Parathyroid adenoma (tissue), 2 donors: ENCODE measurements around the gene SLC6A13.

Experiments
- H2AFZ ChIP-seq: fragments of 300-600 bp; sonication (generic); one replicate; pipeline ENCODE4 v1.7.0; 2017; ENCODE audit warnings: antibody characterized with exemption, mild to moderate bottlenecking
- H3K27ac ChIP-seq: fragments of 300-600 bp; sonication (generic); one replicate; pipeline ENCODE4 v1.7.0; 2017
- H3K27me3 ChIP-seq: fragments of 300-600 bp; sonication (generic); one replicate; pipeline ENCODE4 v1.7.0; 2017; ENCODE audit warnings: low read length; ENCODE audit not compliant: control insufficient read depth, insufficient read depth
- H3K36me3 ChIP-seq: fragments of 300-600 bp; sonication (generic); one replicate; pipeline ENCODE4 v1.7.0; 2017; ENCODE audit warnings: low read length; ENCODE audit not compliant: control insufficient read depth, insufficient read depth
- H3K4me1 ChIP-seq: fragments of 300-600 bp; sonication (generic); one replicate; pipeline ENCODE4 v1.7.0; 2017; ENCODE audit warnings: control low read depth
- H3K4me2 ChIP-seq: fragments of 300-600 bp; sonication (generic); one replicate; pipeline ENCODE4 v1.7.0; 2017; ENCODE audit warnings: low read length
- H3K4me3 ChIP-seq: fragments of 300-600 bp; sonication (generic); one replicate; pipeline ENCODE4 v1.7.0; 2017; ENCODE audit warnings: low read depth, low read length
- H3K79me2 ChIP-seq: fragments of 300-600 bp; sonication (generic); one replicate; pipeline ENCODE4 v1.7.0; 2017; ENCODE audit warnings: control low read depth
- H3K9ac ChIP-seq: fragments of 300-600 bp; sonication (generic); one replicate; pipeline ENCODE4 v1.7.0; 2017; ENCODE audit warnings: mild to moderate bottlenecking
- H3K9me3 ChIP-seq: fragments of 300-600 bp; sonication (generic); one replicate; pipeline ENCODE4 v1.7.0; 2017; ENCODE audit warnings: low read length; ENCODE audit not compliant: control insufficient read depth
- CTCF ChIP-seq: fragments of 300-600 bp; sonication (generic); IDR thresholded peaks from one replicate; pipeline ENCODE4 v1.7.0; 2017; ENCODE audit warnings: antibody characterized with exemption, mild to moderate bottlenecking
- donor health status: primary hyperparathyroidism.

SLC6A13 gene

GRCh38 chr12:252636-253035, 10.0 kb downstream of the SLC6A13 start:
- Histone ChIP-seq H3K9me3 (no peaks in the 10 kb centered on the region), H3K27me3 (no peaks in the 10 kb centered on the region), H3K79me2 (no peaks in the 10 kb centered on the region), H3K4me3 (no peak overlapping the region), H2AFZ (no peak overlapping the region), H3K4me2 (no peak overlapping the region), H3K36me3 (no peaks in the 10 kb centered on the region), H3K4me1 (peaks cover 4% of the 10 kb centered on the region), H3K27ac (no peak overlapping the region), H3K9ac (no peak overlapping the region)
- no peak for TF ChIP-seq CTCF

- Histone ChIP-seq H3K4me1 (peaks cover 5% of the 10 kb centered on the region), H3K27ac (no peak overlapping the region), H3K36me3 (no peaks in the 10 kb centered on the region), H3K79me2 (no peaks in the 10 kb centered on the region), H3K4me2 (no peak overlapping the region), H3K4me3 (no peak overlapping the region), H3K9ac (no peak overlapping the region), H3K9me3 (no peaks in the 10 kb centered on the region), H3K27me3 (no peaks in the 10 kb centered on the region), H2AFZ (no peak overlapping the region)
- TF ChIP-seq CTCF = no peak
Measured at GRCh38 chr12:247271-247670, 15.4 kb downstream of the SLC6A13 start.

DNA sequence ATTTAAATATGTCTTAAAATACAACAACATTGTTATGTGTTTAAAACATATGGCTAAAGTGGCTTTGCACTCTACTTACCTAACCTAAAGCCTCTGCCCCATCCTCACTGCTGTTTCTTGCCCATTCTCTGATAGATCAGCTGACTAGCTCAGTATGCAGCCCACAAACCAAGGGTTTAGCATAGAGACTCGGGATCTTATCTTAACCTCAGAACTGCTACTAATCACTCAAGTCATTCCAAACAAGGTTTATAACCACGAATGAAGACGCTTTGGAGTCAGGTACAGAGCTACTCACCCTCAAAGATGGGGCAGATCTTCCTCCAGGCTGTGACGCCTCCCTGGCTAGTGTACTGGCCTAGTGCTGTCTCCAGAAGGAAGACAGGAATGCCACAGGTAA, 19.3 kb downstream of the SLC6A13 start:
- Histone ChIP-seq H3K4me3 (no peak overlapping the region), H3K36me3 (no peaks in the 10 kb centered on the region), H3K27me3 (no peaks in the 10 kb centered on the region), H3K4me1 (peaks cover 3% of the 10 kb centered on the region), H3K9ac (no peak overlapping the region), H3K27ac (no peak overlapping the region), H2AFZ (peak overlapping the region; percentile 9), H3K4me2 (no peak overlapping the region), H3K9me3 (no peaks in the 10 kb centered on the region), H3K79me2 (no peaks in the 10 kb centered on the region)
- no peak for TF ChIP-seq CTCF

DNA sequence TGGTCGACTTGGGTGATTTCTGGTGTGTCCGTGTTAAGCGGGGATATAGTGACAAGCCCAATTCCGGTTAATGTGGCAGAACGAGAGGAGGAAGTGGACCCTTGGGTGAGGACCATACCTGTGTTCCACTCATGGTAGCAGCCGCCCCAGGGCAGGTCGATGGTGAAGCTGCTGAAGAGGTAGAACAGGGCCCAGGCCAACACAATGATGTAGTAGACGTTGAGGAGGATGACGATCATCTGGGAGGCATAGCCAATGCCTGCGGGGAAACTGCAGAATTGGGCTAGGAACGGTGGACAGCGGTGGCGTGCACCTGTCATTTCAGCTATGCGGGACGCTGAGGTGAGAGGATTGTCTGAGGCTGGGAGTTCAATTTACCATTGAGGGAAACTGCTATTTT, 20.1 kb downstream of the SLC6A13 start:
- Histone ChIP-seq H2AFZ (no peak overlapping the region), H3K27me3 (no peaks in the 10 kb centered on the region), H3K4me3 (no peak overlapping the region), H3K9ac (no peak overlapping the region), H3K79me2 (no peaks in the 10 kb centered on the region), H3K36me3 (no peaks in the 10 kb centered on the region), H3K4me2 (no peak overlapping the region), H3K27ac (no peak overlapping the region), H3K9me3 (no peaks in the 10 kb centered on the region), H3K4me1 (peaks cover 3% of the 10 kb centered on the region)
- TF ChIP-seq CTCF = no peak

GRCh38 chr12:241266-241665, 21.4 kb downstream of the SLC6A13 start:
- no peak for TF ChIP-seq CTCF
- Histone ChIP-seq H3K4me3 (no peak overlapping the region), H3K27ac (no peak overlapping the region), H3K4me2 (no peak overlapping the region), H3K4me1 (peaks cover 3% of the 10 kb centered on the region), H2AFZ (no peak overlapping the region), H3K9me3 (no peaks in the 10 kb centered on the region), H3K9ac (no peak overlapping the region), H3K36me3 (no peaks in the 10 kb centered on the region), H3K27me3 (no peaks in the 10 kb centered on the region), H3K79me2 (no peaks in the 10 kb centered on the region)
